ENCODE data around the gene RAVER1. TPM values are rescaled to one million over a fixed set of nuclear protein-coding genes. Genes with fewer than 3 reads are reported as not detected.

Gene RAVER1
- total and polyA plus RNA-seq, 9 of the 15 experiments (the other 6 are each of a cell fraction or from before 2014, with no cell fraction given) = 0.06 to 113 (median 7.0) TPM

- TF ChIP-seq RERE (CRISPR knock-in tag; IDR thresholded peaks at IDR 0.05; ENCODE audit: borderline replicate concordance) = no peak
- TF ChIP-seq IFI16 (CRISPR knock-in tag; IDR thresholded peaks at IDR 0.05) = no peak
- no peak for TF ChIP-seq GTF2B (IDR thresholded peaks at IDR 0.05; ENCODE audit: extremely low read depth, insufficient read length)
- TF ChIP-seq PCBP2 (IDR thresholded peaks at IDR 0.05; ENCODE audit: low read depth, low read length, poor library complexity, severe bottlenecking) = no peak
- no peak for TF ChIP-seq ARID2 (IDR thresholded peaks at IDR 0.05)
- no peak for TF ChIP-seq ZNF224 (CRISPR knock-in tag; IDR thresholded peaks at IDR 0.05)
- peak; percentile 100 for TF ChIP-seq ZNF384 (IDR thresholded peaks at IDR 0.05; ENCODE audit: low read depth, low read length)
- TF ChIP-seq CEBPZ (IDR thresholded peaks at IDR 0.05; ENCODE audit: borderline replicate concordance, low read depth, low read length) = no peak
Measured at GRCh38 chr19:10380313-10381102, 47.2 kb upstream of the RAVER1 start, which contains the start of gene TYK2 (continued).

All from K562 (cell line).